Ovary (tissue), 3 donors: ENCODE results near the gene VPS36.
"Not testable (repeated sequence)": the region's sequence is repeated elsewhere in the genome, so short reads cannot be mapped to it uniquely, and the experiment has no call there.

Source experiments
- CTCF ChIP-seq, 3 donors: fragments of 450-650 bp in 2 of 3; fragments of 200-600 bp in 1 of 3; IDR thresholded peaks; one replicate each; pipeline versions ENCODE4 v1.5.1 to v1.8.0; 2016 to 2022; ENCODE audit warnings: antibody characterized with exemption in 3 of 3, mild to moderate bottlenecking in 1 of 3
- EP300 ChIP-seq: sonication (generic); formaldehyde crosslinking; IDR thresholded peaks from one replicate; pipeline ENCODE4 v1.6.1; 2017; ENCODE audit warnings: antibody characterized with exemption
- POLR2A ChIP-seq: fragments of 450-650 bp; IDR thresholded peaks from one replicate; pipeline ENCODE4 v1.6.1; 2017; ENCODE audit warnings: antibody characterized with exemption, mild to moderate bottlenecking, moderate library complexity
- donor health status: DM: no; HTN: no; CAD: no.

- not testable (repeated sequence) for TF ChIP-seq CTCF (IDR thresholded peaks at IDR 0.05); POLR2A; EP300
Observed at GRCh38 chr13:52480677-52481428, 30.4 kb upstream of the VPS36 start.
